ENCODE measurements around the gene CCM2.
A peak's percentile ranks its signal among the peaks of the same experiment; 100 is the strongest.

Gene CCM2

DNA sequence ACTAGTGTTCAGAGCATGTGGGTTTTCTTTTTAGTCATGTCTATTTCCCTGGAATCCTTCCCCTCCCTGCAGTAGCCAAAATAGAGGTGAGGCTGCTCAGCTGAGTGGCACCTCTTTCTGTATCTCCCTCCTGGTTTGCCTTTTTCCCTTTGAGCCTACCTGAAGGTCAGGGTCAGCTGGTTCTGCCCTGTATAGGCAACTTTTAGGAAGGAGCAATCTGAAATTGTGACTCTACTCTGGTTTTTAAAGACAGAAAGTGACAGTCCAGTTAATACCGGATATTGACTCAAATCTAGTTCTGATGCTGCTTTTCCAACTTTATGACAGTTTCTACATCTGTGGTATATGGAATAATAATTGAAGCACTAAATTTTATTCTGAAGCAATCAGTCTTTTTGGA is 26.0 kb downstream of the CCM2 start:
- DNase-seq (ENCODE audit: extremely low read depth, low read depth) = no peak
- TF ChIP-seq, protein P1, sequence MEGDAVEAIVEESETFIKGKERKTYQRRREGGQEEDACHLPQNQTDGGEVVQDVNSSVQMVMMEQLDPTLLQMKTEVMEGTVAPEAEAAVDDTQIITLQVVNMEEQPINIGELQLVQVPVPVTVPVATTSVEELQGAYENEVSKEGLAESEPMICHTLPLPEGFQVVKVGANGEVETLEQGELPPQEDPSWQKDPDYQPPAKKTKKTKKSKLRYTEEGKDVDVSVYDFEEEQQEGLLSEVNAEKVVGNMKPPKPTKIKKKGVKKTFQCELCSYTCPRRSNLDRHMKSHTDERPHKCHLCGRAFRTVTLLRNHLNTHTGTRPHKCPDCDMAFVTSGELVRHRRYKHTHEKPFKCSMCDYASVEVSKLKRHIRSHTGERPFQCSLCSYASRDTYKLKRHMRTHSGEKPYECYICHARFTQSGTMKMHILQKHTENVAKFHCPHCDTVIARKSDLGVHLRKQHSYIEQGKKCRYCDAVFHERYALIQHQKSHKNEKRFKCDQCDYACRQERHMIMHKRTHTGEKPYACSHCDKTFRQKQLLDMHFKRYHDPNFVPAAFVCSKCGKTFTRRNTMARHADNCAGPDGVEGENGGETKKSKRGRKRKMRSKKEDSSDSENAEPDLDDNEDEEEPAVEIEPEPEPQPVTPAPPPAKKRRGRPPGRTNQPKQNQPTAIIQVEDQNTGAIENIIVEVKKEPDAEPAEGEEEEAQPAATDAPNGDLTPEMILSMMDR (IDR thresholded peaks at IDR 0.05; ENCODE audit: low read depth, low read length) = no peak

- DNase-seq (ENCODE audit: extremely low read depth, low read depth) = peak; percentile 15
- TF ChIP-seq, protein P1 (IDR thresholded peaks at IDR 0.05; ENCODE audit: low read depth, low read length) = no peak
Observed at GRCh38 chr7:45026984-45027773, 27.2 kb downstream of the CCM2 start.

- DNase-seq (ENCODE audit: extremely low read depth, low read depth) = no peak
- TF ChIP-seq, protein P1 (IDR thresholded peaks at IDR 0.05; ENCODE audit: low read depth, low read length) = no peak
Observed at GRCh38 chr7:45027774-45028114, 27.7 kb downstream of the CCM2 start.

DNA sequence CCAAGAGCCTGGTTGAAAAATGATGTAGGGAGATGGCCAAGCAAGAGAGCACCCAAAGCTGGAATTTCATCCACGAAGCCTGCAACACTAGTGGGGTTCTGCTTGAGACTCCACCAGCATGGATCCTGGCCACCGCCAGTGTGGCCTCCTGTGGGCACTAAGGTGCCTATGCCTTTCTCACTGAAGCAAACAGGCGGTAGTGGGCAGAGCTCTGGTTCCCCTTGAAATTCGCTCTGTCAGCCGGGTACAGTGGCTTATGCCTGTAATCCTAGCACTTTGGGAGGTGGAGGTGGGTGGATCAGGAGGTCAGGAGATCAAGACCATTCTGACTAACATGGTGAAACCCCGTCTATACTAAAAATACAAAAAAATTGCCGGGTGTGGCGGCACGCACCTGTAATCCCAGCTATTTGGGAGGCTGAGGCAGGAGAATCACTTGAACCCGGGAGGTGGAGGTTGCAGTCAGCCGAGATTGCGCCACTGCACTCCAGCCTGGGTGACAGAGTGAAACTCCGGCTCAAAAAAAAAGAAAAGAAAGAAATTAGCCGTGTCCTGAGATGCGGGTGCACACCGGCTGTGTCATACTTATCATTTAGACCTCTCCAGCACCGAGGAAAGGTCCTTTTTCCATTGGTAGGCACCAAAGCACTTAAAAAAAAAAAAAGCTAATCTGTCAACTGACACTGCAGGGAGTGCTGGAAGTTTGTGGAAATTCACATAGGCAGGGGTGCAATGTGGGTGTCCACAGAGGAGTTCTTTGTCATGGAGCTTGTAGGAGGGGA is 28.3 kb downstream of the CCM2 start:
- TF ChIP-seq, protein P1 (IDR thresholded peaks at IDR 0.05; ENCODE audit: low read depth, low read length) = no peak
- DNase-seq (ENCODE audit: extremely low read depth, low read depth) = no peak

DNA sequence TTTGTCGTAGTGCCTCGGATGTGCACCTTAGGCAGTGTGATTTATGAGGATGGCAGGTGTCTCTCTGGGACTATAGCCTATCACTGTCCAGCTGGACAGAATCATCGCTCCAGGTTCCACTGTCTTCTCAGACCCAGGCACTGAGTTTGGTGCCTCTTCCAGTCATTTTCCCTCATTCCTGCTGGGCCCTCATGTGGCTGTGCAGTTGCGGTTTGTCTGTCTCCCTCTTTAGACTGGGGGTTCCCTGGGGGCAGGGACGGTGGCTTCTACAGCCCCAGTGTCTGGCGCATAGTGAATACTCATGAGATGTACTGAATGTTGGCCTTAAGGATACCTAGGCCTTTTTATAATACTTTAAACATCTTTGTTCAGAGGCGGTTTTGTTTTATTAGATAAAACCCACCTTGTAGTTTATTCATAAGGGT is 28.9 kb downstream of the CCM2 start:
- TF ChIP-seq, protein P1 (IDR thresholded peaks at IDR 0.05; ENCODE audit: low read depth, low read length) = no peak
- DNase-seq (ENCODE audit: extremely low read depth, low read depth) = no peak

- DNase-seq (ENCODE audit: extremely low read depth, low read depth) = no peak
- TF ChIP-seq, protein P1 (IDR thresholded peaks at IDR 0.05; ENCODE audit: low read depth, low read length) = no peak
Observed at GRCh38 chr7:45031829-45032228, 31.8 kb downstream of the CCM2 start.

DNA sequence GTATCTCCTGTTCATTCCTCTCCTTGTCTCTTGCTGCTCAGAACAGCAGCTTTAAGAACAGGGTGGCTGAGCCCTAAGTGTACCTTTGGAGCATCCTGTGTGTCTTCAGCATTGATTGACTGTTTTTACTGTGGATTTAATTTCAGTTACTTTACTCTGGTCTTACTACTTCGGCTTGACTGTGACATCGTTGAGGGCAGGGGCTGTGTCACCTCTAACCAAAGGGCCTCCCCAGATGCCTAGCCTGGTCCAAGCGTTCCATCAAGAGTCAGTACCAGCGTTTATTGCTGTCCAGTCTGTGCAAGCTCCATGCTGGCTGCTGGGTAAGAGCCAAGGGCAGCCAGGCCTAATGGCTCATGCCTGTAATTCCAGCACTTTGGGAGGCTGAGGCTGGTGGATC is 32.4 kb downstream of the CCM2 start:
- TF ChIP-seq, protein P1 (IDR thresholded peaks at IDR 0.05; ENCODE audit: low read depth, low read length) = no peak
- no peak for DNase-seq (ENCODE audit: extremely low read depth, low read depth)

All from AG09319 (cell line).